ENCODE results near the gene PTX3.

DNA sequence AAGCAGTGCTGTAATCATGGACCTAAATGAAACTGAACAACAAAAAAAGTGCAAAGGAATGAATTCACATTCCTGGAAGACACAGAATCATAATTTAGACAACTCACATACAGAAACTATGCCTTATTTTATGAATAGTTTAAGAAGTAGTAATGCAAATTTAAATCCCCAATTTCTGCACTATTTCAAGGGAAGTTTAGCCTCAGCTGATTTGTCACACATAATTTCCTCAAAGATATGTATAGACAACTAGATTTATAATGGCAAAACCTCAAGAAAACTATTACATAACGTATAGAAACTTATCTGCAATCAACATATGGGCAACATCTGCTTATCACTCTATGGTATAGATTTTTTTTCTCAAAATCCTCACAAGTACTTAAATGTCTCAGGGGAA, 7.8 kb upstream of the PTX3 start:
- TF ChIP-seq, protein P1, sequence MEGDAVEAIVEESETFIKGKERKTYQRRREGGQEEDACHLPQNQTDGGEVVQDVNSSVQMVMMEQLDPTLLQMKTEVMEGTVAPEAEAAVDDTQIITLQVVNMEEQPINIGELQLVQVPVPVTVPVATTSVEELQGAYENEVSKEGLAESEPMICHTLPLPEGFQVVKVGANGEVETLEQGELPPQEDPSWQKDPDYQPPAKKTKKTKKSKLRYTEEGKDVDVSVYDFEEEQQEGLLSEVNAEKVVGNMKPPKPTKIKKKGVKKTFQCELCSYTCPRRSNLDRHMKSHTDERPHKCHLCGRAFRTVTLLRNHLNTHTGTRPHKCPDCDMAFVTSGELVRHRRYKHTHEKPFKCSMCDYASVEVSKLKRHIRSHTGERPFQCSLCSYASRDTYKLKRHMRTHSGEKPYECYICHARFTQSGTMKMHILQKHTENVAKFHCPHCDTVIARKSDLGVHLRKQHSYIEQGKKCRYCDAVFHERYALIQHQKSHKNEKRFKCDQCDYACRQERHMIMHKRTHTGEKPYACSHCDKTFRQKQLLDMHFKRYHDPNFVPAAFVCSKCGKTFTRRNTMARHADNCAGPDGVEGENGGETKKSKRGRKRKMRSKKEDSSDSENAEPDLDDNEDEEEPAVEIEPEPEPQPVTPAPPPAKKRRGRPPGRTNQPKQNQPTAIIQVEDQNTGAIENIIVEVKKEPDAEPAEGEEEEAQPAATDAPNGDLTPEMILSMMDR (IDR thresholded peaks at IDR 0.05) = no peak
- TF ChIP-seq POLR2A (IDR thresholded peaks at IDR 0.05) (no peak), EP300 (IDR thresholded peaks at IDR 0.05) (no peak)

All from tibial nerve (tissue), 4 donors.